HG03457 (cell line): ENCODE measurements around the gene FHAD1.
"Not testable (repeated sequence)": the region's sequence is repeated elsewhere in the genome, so short reads cannot be mapped to it uniquely, and the experiment has no call there.

Experiments used
- ATAC-seq: cut with Tn5 transposase; IDR thresholded peaks from one replicate; pipeline ENCODE4 v1.9.1; 2021; ENCODE audit warnings: moderate number of reproducible peaks; ENCODE audit not compliant: unreplicated experiment

The FHAD1 gene

GRCh38 chr1:15430787-15431570 lies 184.0 kb downstream of the FHAD1 start:
- peak; percentile 56 for ATAC-seq

GRCh38 chr1:15431571-15431948 lies 184.5 kb downstream of the FHAD1 start:
- ATAC-seq = no peak

- ATAC-seq = no peak
Measured at GRCh38 chr1:15432324-15432723, 185.3 kb downstream of the FHAD1 start.

- ATAC-seq = no peak
Measured at GRCh38 chr1:15433471-15433870, 186.4 kb downstream of the FHAD1 start.

GRCh38 chr1:15434739-15435138 lies 187.7 kb downstream of the FHAD1 start:
- ATAC-seq = not testable (repeated sequence)

GRCh38 chr1:15435239-15436077 lies 188.4 kb downstream of the FHAD1 start:
- ATAC-seq = no peak

- no peak for ATAC-seq
Measured at GRCh38 chr1:15436881-15437442, 189.9 kb downstream of the FHAD1 start.

GRCh38 chr1:15439325-15439724 lies 192.3 kb downstream of the FHAD1 start:
- no peak for ATAC-seq

GRCh38 chr1:15440357-15440756 lies 193.3 kb downstream of the FHAD1 start:
- no peak for ATAC-seq

- no peak for ATAC-seq
Measured at GRCh38 chr1:15441247-15441646, 194.2 kb downstream of the FHAD1 start.

GRCh38 chr1:15442119-15442518 lies 195.1 kb downstream of the FHAD1 start:
- no peak for ATAC-seq

- no peak for ATAC-seq
Measured at GRCh38 chr1:15442759-15443158, 195.7 kb downstream of the FHAD1 start.

- ATAC-seq = no peak
Measured at GRCh38 chr1:15443281-15443680, 196.3 kb downstream of the FHAD1 start.

GRCh38 chr1:15444468-15445389 lies 197.7 kb downstream of the FHAD1 start:
- ATAC-seq = no peak

- no peak for ATAC-seq
Measured at GRCh38 chr1:15445390-15446122, 198.5 kb downstream of the FHAD1 start.

GRCh38 chr1:15446212-15446611 lies 199.2 kb downstream of the FHAD1 start:
- ATAC-seq = no peak
